Measurements from ENCODE around the gene TBPL2.

Gene TBPL2

GRCh38 chr14:55414551-55414950 lies 25.9 kb downstream of the TBPL2 start:
- in situ Hi-C loops (cut with HindIII; ENCODE audit: low sequenced_read_pairs), result no loop called here
- no peak overlapping the region for H3K4me3 ChIP-seq (ENCODE audit: low read depth, low read length)
- no peak for TF ChIP-seq CTCF (IDR thresholded peaks at IDR 0.05; ENCODE audit: low read depth, low read length, missing control alignments)
- DNase-seq (ENCODE audit: low read depth), result no peak

- no peak overlapping the region for H3K4me3 ChIP-seq (ENCODE audit: low read depth, low read length)
- in situ Hi-C loops (cut with HindIII; ENCODE audit: low sequenced_read_pairs), result no loop called here
- DNase-seq (ENCODE audit: low read depth), result no peak
- TF ChIP-seq CTCF (IDR thresholded peaks at IDR 0.05; ENCODE audit: low read depth, low read length, missing control alignments), result no peak
Observed at GRCh38 chr14:55412676-55413075, 27.7 kb downstream of the TBPL2 start.

GRCh38 chr14:55411426-55412389 lies 28.7 kb downstream of the TBPL2 start, which contains the start of gene ATG14:
TSS of gene ATG14 (minus strand) at chr14:55411830. CDS start at chr14:55411822, 8 bp downstream.
- in situ Hi-C loops (cut with HindIII; ENCODE audit: low sequenced_read_pairs), result no loop called here
- no peak for TF ChIP-seq CTCF (IDR thresholded peaks at IDR 0.05; ENCODE audit: low read depth, low read length, missing control alignments)
- peak; percentile 60 for DNase-seq (ENCODE audit: low read depth)
- H3K4me3 ChIP-seq (ENCODE audit: low read depth, low read length), result peak within 1 kb of the TSS; percentile 95

GRCh38 chr14:55410876-55411275 lies 29.5 kb downstream of the TBPL2 start:
- in situ Hi-C loops (cut with HindIII; ENCODE audit: low sequenced_read_pairs), result no loop called here
- H3K4me3 ChIP-seq (ENCODE audit: low read depth, low read length), result peak overlapping the region; percentile 95
- DNase-seq (ENCODE audit: low read depth), result no peak
- no peak for TF ChIP-seq CTCF (IDR thresholded peaks at IDR 0.05; ENCODE audit: low read depth, low read length, missing control alignments)

GRCh38 chr14:55404173-55404854 lies 36.1 kb downstream of the TBPL2 start:
- in situ Hi-C loops (cut with HindIII; ENCODE audit: low sequenced_read_pairs), result no loop called here
- DNase-seq (ENCODE audit: low read depth), result no peak
- no peak for TF ChIP-seq CTCF (IDR thresholded peaks at IDR 0.05; ENCODE audit: low read depth, low read length, missing control alignments)
- H3K4me3 ChIP-seq (ENCODE audit: low read depth, low read length), result no peak overlapping the region

GRCh38 chr14:55401751-55402150 lies 38.7 kb downstream of the TBPL2 start:
- no peak for TF ChIP-seq CTCF (IDR thresholded peaks at IDR 0.05; ENCODE audit: low read depth, low read length, missing control alignments)
- in situ Hi-C loops (cut with HindIII; ENCODE audit: low sequenced_read_pairs), result no loop called here
- DNase-seq (ENCODE audit: low read depth), result no peak
- H3K4me3 ChIP-seq (ENCODE audit: low read depth, low read length), result no peak overlapping the region

Data from astrocyte of the cerebellum (primary cell).